ENCODE data around the gene SLC2A1. TPM values are rescaled to one million over a fixed set of nuclear protein-coding genes. Genes with fewer than 3 reads are reported as not detected.

Gene SLC2A1
- total RNA-seq, 4 donors from 2014 or later = 953 to 4,970 (median 3,437) TPM

GRCh38 chr1:42887366-42887765 is 71.3 kb downstream of the SLC2A1 start:
- H3K27me3 ChIP-seq = no peaks in the 10 kb centered on the region
- H3K36me3 ChIP-seq = no peaks in the 10 kb centered on the region
- no peaks in the 10 kb centered on the region for H3K9me3 ChIP-seq
- TF ChIP-seq EP300 (IDR thresholded peaks at IDR 0.05) (no peak), POLR2A (IDR thresholded peaks at IDR 0.05) (no peak)
- TF ChIP-seq, protein P1, sequence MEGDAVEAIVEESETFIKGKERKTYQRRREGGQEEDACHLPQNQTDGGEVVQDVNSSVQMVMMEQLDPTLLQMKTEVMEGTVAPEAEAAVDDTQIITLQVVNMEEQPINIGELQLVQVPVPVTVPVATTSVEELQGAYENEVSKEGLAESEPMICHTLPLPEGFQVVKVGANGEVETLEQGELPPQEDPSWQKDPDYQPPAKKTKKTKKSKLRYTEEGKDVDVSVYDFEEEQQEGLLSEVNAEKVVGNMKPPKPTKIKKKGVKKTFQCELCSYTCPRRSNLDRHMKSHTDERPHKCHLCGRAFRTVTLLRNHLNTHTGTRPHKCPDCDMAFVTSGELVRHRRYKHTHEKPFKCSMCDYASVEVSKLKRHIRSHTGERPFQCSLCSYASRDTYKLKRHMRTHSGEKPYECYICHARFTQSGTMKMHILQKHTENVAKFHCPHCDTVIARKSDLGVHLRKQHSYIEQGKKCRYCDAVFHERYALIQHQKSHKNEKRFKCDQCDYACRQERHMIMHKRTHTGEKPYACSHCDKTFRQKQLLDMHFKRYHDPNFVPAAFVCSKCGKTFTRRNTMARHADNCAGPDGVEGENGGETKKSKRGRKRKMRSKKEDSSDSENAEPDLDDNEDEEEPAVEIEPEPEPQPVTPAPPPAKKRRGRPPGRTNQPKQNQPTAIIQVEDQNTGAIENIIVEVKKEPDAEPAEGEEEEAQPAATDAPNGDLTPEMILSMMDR (IDR thresholded peaks at IDR 0.05) = no peak
- H3K4me1 ChIP-seq = no peaks in the 10 kb centered on the region
- H3K4me3 ChIP-seq = no peak overlapping the region
- no peak overlapping the region for H3K27ac ChIP-seq
- 94 to 98% methylated on average over 6 to 20 of the region's 20 CpGs for WGBS, 2 donors
- DNase-seq (ENCODE audit: low spot score in 2 of 2) = no peak

DNA sequence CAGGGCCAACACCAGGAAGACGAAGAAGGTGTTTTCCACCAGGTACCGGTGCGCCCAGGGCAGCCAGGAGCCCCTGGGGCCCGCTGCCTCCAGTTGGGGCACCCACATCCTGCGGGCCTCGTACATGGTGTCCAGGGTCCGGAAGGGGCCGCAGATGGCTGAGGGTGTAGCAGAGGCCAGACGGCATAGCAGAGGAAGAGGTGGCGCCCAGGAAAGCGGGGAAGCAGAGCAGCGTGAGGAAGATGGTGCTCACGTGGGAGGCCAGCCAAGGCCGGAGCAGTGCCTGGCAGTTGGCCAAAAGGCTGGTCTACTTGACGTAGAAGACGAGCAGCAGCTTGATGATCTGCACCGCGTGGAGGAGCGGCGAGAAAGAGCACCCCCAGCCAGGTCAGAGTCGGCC is 71.9 kb downstream of the SLC2A1 start:
- 74 to 83% methylated on average over 21 of the region's 21 CpGs for WGBS, 2 donors

DNA sequence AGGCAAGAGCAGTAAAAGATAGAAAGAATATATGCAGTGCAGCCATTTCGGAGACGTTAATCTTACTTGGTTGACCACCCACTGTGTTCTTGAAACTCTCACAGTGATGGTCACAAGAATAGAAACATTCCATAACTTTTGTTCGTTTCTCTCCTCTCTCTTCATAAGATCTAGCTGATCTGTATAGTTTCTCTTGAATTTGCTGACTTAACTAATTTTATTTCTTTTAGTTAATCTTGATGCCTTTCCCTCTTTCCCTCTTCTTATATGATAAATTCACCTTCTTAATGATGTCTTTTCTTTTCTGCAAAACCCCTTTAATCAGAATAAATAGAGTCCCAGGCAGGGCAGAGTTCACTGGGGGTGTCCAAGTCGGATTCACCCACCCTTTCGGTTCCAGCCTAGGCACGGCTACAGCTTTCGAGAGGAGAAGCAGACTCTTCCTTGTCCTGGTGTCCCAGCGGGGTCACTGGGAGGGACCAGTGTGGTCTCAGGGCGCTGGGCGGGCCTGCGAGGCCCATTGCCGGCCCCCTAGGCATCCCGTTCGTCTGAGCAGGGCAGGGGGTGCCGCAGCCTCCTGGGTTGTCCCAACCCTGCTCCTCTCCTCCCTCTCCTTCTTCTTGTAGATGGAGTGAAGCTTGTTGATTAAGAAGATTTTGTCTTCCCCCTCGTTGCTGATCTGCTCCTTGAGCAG is 72.5 kb downstream of the SLC2A1 start:
- DNase-seq (ENCODE audit: low spot score in 2 of 2) = no peak
- no peak overlapping the region for H3K4me3 ChIP-seq
- H3K9me3 ChIP-seq = no peaks in the 10 kb centered on the region
- H3K27me3 ChIP-seq = no peaks in the 10 kb centered on the region
- TF ChIP-seq POLR2A (IDR thresholded peaks at IDR 0.05) (no peak), EP300 (IDR thresholded peaks at IDR 0.05) (no peak)
- TF ChIP-seq, protein P1 (IDR thresholded peaks at IDR 0.05) = no peak
- H3K36me3 ChIP-seq = no peaks in the 10 kb centered on the region
- no peaks in the 10 kb centered on the region for H3K4me1 ChIP-seq
- H3K27ac ChIP-seq = no peak overlapping the region
- 70 to 78% methylated on average over 16 of the region's 16 CpGs for WGBS, 2 donors

More for the DNA sequence above, 71.9 kb downstream of the SLC2A1 start:
- H3K27ac ChIP-seq = no peak overlapping the region
- no peaks in the 10 kb centered on the region for H3K9me3 ChIP-seq
- H3K4me3 ChIP-seq = no peak overlapping the region
- DNase-seq (ENCODE audit: low spot score in 2 of 2) = no peak
- H3K36me3 ChIP-seq = no peaks in the 10 kb centered on the region
- no peak for TF ChIP-seq POLR2A (IDR thresholded peaks at IDR 0.05)
- no peak for TF ChIP-seq EP300 (IDR thresholded peaks at IDR 0.05)
- TF ChIP-seq, protein P1 (IDR thresholded peaks at IDR 0.05) = no peak
- H3K27me3 ChIP-seq = no peaks in the 10 kb centered on the region
- no peaks in the 10 kb centered on the region for H3K4me1 ChIP-seq

- no peak for DNase-seq (ENCODE audit: low spot score in 2 of 2)
- TF ChIP-seq POLR2A (IDR thresholded peaks at IDR 0.05) (no peak), EP300 (IDR thresholded peaks at IDR 0.05) (no peak)
- TF ChIP-seq, protein P1 (IDR thresholded peaks at IDR 0.05) = no peak
- WGBS, 2 donors = 77 to 79% methylated on average over 2 to 4 of the region's 4 CpGs
These were observed 78.3 kb downstream of the SLC2A1 start for GRCh38 chr1:42880384-42880783.

GRCh38 chr1:42877380-42877779 is 81.3 kb downstream of the SLC2A1 start:
- Histone ChIP-seq H3K4me1 (no peaks in the 10 kb centered on the region), H3K27me3 (no peaks in the 10 kb centered on the region), H3K9me3 (peaks cover 0 to 18% (median 3%) of the 10 kb centered on the region in 4 donors), H3K4me3 (no peak overlapping the region), H3K36me3 (no peaks in the 10 kb centered on the region), H3K27ac (no peak overlapping the region)
- WGBS, 2 donors = 63 to 69% methylated on average over 2 of the region's 2 CpGs
- TF ChIP-seq, protein P1 (IDR thresholded peaks at IDR 0.05) = no peak
- TF ChIP-seq EP300 (IDR thresholded peaks at IDR 0.05) (no peak), POLR2A (IDR thresholded peaks at IDR 0.05) (no peak)
- no peak for DNase-seq (ENCODE audit: low spot score in 2 of 2)

More at GRCh38 chr1:42880384-42880783, 78.3 kb downstream of the SLC2A1 start:
- no peaks in the 10 kb centered on the region for H3K4me1 ChIP-seq
- H3K4me3 ChIP-seq = no peak overlapping the region
- no peak overlapping the region for H3K27ac ChIP-seq
- no peaks in the 10 kb centered on the region for H3K27me3 ChIP-seq
- no peaks in the 10 kb centered on the region for H3K9me3 ChIP-seq
- H3K36me3 ChIP-seq = no peaks in the 10 kb centered on the region

All from tibial nerve (tissue), 4 donors.